SH-SY5Y (cell line): ENCODE results near the gene SLCO3A1.

Source experiments
- GATA2 ChIP-seq: IDR thresholded peaks from 2 replicates; pipeline ENCODE4 v1.6.1; 2011; ENCODE audit warnings: mild to moderate bottlenecking, low read depth, low read length
- GATA3 ChIP-seq: IDR thresholded peaks from 2 replicates; pipeline ENCODE4 v1.6.1; 2011; ENCODE audit warnings: low read depth, mild to moderate bottlenecking, low read length, moderate library complexity

GRCh38 chr15:91866371-91866905 is 12.9 kb downstream of the SLCO3A1 start:
- TF ChIP-seq GATA2, result peak; percentile 33; the same call in 1 of the 2 replicates
- no peak; the same call in 1 of the 2 replicates for TF ChIP-seq GATA3
